GM21786 (cell line): ENCODE data around the gene CAMTA1.

ENCODE experiments used
- ATAC-seq: cut with Tn5 transposase; IDR thresholded peaks from one replicate; pipeline ENCODE4 v1.9.1; 2021; ENCODE audit not compliant: unreplicated experiment

CAMTA1 gene

DNA sequence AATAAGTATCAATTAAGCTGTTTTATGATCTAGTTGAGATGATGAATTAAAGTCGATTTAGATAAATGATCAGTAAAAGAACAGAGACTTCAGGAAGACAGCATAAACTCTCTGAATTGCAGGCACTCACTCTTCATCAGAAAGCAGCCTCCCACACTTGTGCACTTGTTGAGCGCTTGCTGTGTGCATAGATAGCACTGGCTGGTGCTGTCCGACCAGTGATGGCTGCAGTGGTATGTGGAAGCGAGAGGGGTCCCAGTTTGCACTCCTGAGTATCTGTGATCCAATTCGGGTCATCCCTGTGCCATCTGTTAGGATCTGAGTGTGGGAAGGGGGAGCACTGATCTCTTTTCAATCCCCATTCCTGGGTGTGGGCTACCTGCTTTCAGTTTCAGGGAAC lies 137.8 kb downstream of the CAMTA1 start:
- no peak for ATAC-seq

DNA sequence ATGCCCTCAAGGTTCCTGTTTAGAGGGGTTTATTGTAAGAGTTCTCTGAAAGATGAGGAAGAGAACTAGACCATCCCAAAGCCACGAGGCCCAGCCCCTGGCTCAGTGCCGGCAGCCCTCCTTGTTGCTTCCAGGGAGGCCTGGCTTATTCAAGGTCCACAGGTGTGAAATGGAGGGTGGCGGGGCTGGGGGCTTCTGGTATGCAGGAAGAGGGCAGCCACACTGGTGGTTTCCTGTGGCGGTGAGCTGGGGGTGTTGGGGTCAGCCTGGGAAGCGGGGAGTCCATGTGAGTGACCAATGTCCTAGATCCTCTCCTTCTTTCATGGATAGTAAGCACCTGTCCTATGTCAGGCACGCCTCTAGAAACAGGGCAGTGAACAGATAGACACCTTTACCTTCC lies 138.2 kb downstream of the CAMTA1 start:
- no peak for ATAC-seq

DNA sequence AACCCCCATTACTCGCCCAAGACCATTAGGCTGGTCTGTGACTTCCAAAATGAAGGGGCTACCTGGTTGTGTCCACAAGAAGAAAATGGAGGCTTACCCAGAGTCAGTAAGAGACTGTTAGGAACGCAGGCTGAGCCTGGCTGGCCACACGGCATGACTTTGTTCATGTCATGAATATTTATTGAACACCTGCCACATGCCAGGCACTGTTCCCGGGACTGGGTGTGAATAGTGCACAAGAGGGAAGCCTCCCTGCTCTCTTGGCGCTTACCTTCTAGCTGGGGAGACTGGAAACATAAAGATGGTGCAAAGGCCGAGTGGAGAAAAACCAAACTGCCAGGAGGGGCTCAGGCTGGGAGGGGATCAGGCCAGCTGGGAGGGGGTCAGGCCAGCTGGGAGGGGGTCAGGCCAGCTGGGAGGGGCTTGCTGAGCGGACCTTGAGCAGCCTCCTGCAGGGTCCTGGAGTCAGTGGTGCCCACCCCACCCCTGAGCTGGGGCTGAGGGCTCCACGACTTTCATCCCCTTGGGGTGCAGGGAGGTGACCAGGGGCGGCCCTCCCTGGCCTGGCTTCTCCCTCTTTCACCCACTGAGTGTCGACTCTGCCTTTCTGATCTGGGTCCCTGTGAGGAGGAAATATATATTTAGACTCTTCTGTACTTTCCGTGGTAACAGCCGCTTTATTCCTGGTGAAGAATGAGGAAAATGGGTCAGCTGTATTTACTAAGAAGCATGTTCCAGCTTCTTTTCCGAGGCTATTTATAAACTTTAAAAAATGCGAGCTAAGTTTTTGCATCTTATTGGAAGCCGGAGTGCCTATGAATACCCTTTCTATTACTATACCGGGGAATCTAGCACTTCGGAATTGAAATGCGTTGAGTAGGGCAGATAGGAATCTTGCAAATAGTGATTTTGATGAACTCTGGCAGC lies 139.0 kb downstream of the CAMTA1 start:
- ATAC-seq = no peak

DNA sequence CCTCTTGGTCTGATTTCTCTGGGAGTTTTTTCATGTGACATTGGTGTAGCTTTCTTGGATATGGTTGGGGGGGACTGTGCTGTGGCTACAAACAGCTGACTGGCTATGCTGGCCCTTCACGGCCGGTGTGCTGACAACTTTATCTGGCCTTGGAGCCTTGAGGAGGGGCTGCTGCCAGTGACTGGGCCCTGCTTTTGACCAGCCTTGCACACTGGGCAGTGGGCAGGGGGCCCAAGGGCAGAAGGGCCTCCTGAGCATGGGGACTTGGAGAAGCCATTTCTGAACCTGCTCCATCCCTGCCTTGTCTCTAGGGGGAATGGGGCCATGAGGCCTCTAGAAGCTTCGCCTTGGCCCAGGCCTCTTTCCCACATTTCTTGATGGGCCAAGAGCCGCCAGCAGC lies 139.6 kb downstream of the CAMTA1 start:
- no peak for ATAC-seq

DNA sequence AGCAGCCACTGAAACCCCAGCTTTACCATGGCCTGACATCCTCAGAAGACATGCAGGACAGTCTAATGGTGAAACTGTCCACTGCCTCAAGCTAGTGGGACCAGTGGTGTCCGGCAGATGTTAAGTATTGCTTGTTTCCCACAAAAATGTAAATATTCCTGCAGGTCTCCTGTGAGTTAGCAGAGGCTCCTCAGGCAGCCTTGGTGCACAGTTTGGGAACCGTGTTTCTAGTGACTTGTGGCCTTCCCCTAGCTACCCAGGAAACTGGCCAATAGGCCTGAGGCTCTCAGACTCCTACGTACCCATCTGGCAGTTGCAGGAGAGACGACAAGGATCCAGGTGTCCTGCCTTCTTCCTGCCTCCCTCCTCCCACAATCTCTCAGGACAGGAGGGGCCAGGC lies 142.4 kb downstream of the CAMTA1 start:
- no peak for ATAC-seq

DNA sequence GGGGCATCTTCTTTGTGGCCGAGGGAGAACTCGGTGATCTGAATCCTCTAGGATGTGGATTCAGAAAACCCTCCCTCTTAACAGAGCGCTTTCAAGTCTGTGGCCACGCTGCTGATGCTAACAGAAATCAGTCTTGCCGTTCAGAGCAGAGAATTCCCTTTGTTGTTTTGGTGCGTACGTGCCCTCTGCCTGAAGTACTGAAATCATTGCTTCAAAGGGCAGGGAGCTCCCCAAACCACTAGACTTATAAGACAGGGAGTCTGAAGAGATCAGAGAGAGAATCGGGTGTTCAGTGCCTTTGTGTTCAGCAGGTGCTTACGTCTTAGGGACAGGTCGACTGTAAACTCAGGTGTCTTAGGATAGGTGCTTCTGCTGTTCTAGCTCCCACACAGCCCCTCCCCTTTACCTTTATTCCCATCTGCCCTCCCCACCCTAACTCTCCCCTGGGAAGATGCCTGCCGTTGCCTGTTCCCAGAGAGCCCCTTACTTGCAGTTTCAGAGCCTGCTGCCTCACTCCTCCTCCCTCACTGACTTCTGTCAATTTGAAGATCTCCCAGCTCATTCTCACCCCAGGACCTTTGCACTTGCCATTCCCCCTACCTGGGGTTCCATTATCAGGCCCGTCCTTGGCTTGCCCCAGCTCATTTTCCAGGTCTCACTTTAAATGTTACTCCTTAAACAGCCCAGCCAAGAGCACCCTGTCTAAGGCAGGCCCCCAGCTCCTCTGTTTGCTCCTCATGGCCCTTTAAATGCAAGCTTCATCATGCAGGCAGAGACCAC lies 143.0 kb downstream of the CAMTA1 start:
- no peak for ATAC-seq

DNA sequence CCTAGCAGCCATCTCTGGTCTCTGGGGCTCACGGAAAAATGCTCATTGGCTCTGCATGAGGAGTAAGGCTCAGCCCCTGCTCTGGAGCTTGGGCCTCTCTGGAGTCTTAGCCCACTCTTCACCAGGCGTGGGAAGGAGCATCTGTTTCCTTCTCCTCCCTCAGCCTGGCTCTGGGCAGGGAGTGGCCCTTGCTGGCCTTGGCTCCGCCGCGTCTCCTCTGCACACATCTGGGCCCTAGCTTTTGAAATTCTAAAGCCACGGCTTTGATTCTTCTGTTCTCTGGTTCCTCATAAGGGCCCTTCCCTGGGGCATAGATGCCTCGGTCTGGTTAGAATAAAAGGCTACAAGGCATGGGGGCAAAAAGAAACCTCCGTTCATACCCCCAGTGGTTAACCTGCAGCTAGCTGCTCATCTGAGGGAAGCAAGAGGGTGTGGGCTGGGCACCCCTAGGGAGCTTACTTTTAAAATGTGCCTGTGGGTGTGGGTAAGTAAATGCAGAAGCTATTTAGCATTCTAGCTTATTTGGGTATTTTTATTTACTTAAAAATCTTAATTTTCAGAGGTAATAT lies 145.6 kb downstream of the CAMTA1 start:
- ATAC-seq = no peak

DNA sequence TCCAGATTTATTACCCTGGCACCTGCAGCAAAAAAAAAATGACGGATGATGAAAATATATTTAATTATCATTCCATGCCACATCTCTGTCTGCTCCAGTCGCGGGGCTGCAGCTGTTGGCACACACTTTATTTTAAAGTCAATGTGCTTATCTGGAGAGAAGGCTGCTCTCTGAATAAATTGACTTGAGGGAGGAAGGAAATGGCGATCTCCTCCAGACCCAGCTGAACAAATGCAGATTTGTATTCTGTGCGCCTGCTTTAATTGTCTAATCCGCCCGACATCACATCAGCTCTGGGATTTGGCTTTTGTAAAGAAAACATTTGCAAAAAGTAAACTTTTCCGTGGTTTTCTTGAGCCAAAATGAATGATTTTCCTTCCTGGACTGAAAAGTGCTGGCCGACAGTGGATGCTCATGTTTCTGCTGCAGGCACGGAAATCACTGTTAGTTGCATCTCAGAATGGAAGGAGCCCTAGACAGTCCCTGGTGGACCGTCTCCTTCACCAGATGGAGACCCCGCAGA lies 150.2 kb downstream of the CAMTA1 start:
- ATAC-seq = no peak

DNA sequence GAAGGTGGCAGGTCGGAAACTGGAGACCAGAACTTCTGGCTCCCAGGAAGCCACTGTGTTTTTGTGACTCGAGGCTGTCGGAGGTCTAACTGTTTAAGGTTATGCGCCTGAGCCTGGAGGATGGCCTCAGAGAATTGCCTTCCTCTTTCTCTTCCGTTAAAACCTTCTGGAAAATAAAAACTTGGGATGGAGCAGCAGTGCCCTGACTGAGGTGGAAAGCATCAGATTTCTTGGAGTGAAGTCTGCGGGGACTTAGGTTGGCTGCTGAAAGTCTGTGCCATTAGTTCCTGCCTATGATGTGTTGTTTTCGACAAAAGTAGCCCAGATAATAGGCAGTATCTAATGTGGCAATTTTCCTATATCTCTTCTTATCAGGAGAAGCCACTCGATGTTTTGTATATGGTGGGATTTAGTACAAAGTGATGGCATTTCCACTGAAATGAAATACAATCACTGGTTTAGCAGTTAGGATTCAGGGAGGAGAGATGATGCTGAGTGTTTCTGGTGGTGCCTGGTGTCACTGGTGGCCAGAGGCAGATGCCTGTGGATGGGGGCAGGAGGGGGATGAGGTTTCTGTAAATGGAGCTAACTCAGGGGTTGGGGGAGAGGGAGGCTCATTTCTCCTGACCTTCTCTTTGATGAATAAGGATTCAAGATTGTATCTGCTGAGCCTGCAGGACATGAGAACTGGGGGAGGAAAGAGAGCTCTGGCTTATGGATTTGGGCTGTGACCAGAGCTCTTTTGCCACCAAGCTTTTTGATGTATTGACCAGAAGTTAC lies 150.8 kb downstream of the CAMTA1 start:
- ATAC-seq = no peak

DNA sequence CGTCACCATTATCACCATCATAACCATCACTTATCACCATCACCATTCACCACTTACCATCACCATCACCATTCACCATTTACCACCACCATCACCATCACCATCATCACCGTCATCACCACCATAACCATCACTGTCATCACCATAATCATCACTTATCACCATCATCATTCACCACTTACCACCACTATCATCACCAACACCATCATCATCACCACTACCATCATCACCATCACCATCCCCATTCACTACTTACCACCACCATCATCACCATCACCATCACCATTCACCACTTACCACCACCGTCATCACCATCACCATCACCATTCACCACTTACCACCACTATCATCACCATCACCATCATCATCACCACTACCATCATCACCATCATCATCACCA lies 151.8 kb downstream of the CAMTA1 start:
- ATAC-seq = no peak

DNA sequence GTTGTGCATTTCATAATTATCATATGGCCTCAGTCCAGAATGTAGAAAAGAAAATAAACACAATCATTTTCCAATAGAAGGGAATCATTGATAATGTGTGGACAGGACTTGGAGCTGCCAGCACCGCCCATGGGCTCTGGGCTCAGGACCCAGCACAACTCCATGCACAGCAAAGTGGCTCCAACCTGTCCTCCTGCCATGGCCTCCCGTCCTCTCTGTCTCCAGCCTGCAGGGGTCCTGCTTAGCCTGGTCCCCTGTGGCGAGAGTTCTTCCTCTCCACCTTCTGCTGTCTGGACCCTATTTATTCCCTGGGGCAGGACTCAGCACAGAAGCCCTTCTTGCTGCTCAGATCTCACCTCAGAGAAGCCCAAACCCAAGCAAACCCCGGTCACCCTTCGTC lies 154.1 kb downstream of the CAMTA1 start:
- ATAC-seq = no peak

DNA sequence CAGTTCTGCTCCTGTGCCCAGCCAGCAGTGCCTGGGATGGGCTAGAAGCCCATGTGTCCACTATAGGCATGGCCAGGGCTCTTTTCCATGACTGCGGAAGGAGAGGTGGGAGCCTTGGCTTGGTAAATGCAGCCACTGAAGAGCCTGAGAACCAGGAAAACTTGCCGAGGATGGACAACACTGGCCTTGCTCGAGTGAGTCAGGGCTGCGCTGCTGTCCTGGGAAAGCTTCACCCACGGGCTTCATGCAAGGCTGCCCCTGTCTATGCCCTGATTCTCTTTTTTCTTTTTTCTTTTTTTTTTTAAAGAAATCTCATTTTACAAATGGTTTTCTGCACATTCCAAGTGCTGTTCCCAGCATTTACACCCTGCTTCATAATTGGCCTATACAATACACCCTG lies 156.5 kb downstream of the CAMTA1 start:
- no peak for ATAC-seq

DNA sequence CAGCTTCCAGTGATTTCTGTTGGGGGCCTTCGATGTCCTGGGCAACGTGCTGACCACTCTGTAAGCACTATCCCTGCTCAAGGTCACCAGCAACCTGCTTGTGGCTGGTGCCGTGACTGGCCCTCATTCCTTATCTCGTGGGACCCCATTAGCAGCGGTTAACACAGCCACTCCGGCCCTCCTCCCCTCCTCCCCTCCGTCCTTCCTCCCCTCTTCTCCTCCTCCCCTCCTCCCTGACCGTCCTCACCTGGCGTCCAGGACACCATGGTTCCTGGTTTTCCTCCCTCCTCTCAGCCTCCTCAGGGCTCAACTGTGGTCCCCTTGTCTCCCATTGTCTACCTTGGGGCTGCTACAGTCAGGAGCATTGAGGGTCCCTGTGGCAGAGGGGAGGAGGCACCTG lies 157.7 kb downstream of the CAMTA1 start:
- ATAC-seq = no peak

DNA sequence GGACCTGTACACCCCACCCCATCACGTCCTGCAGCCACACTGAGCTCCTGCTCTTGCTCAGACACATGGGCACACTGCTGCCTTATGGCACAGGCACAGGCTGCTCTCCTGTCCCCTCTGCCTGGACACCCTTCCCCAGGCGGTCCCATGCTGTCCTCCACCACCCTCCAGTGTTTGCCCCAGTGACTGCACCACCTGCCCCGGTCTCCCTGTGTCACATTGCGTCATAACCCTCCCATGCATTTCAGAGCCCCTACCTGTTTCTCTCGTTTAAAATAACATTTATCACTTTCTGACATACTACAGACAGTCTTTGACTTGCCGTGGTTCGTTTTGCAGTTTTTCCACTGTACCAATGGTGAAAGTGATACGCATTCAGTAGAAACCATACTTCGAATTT lies 159.2 kb downstream of the CAMTA1 start:
- ATAC-seq = no peak

DNA sequence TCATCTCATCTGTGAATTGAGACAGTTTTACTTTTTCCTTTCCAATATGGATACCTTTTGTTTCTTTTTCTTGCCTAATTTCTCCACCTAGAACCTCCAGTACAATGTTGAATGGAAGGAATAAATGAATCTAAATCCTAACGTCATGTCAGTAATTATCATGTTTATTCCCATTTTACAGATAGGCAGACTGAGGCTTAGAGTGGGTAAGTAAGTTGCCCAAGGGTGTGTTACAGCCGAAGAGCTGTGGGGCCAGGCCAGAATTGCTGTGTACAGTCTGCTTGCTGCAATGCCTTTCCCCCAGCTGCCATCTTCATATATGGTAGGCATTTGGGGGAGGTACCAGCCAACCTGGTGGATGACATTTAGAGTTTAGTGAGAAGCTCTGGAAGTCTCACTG lies 162.7 kb downstream of the CAMTA1 start:
- no peak for ATAC-seq

DNA sequence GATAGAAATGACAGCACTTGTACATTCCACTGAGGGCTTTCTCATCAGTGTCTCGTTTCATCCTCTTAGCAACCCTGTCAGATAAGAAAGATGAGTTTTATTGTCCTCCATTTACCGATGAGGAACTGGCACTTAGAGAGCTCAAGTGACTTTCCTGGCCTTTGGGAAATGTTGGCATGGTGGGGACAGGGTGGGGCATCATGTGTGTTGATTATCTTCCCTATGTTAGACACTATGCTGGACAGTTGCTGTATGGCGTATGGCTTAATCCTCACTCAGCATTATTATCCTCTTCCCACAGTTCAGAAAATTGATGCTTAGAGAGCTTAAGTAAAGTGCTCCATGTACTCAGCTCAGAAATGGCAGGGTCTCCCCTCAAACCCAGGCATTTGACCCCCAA lies 163.2 kb downstream of the CAMTA1 start:
- ATAC-seq = no peak

DNA sequence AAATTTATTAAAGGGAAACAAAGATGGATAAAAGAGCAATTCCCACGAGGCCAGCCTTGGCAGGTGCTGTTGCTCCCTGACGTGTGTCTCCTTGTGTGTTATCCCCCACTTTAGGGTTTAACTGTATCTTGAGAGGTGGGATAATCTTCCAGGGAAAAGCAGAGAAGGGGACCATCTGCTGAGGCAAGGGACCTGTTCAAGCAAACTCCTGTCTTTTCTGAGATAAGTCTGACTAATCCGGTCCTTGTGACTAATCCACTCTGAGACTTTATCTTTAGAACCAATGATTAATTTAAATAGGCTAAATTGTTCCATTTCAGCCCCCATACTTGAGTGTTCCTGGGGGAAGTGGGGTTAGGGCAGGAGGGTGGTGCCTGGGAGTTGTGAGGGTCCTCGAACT lies 163.6 kb downstream of the CAMTA1 start:
- no peak for ATAC-seq

DNA sequence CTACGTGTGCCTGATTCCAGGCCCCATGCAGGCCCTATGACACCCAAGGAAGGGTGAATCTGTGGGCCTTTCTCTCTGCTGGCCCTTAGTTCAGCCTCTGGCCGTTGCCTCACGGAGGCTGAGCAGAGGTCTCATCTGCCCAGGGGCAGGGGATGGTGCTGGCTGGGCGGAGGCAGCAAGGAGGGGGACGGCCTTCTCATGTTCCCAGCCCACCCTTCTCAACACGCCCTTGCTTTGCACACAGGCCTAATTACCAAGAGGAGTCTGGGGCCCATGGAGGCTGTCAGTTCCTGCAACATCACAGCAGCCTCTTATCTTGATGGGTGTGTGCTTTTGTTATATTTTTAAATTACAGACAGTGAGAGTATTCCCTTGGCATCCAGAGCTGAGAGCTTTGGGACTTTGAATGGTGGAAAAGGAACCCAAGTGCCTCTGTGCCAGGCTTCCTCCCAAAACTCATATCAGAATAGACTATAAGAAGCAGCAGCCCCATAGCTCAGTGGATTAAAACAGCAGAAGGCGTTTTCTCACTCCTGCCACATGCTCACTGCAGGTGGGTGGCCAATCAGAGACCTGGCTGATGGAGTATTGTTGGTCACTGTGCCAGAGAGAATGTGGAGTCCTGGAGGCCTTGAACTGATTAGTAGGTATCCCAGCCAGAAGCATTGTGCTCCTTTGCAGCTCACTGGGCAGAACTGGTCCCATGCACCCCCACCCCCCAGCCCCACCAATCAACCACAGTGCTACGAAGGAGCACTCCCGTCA lies 164.9 kb downstream of the CAMTA1 start:
- no peak for ATAC-seq

DNA sequence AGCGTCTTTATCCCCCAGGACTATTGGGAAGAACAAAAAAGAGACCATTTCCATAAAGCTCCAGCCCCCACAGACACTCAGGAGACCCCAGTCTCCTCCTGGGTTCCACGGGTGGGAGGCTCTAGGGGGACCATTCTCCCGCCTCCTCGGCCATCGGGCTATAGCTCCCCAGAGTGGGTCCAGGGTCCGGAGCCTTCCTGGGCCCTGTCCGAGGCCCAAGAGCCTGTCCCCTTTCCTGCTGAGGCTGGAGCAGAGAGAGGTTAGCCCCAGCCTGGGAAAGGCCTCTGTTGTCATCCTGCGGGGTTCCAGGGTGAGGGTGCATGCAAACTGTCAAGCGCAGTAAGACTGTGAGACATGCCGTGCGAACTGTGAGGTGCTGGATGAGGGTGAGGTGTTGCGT lies 166.3 kb downstream of the CAMTA1 start:
- ATAC-seq = no peak

DNA sequence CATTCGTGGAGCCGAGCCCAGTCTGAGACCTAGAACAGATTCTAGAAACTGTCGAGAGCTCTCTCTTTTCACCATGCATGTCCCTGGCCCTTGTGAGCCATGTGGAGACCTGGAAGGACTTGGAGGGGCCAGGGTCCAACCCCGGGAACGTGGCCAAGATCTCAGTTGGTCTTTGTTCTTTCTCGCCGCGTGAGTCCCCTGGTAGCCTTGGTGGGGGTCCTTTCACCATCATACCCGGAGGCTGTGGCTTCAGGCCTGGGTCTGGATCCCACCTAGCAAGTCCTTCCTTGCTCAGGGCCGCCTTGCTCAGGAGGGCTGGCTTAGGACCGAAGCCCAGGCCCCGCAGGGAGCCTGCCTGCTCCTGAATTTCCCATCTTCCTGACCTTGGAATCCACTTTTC lies 168.0 kb downstream of the CAMTA1 start:
- no peak for ATAC-seq
